ENCODE results near the gene NBAS. TPM values are rescaled to one million over a fixed set of nuclear protein-coding genes. Genes with fewer than 3 reads are reported as not detected.

NBAS gene
- total RNA-seq, 4 donors from 2014 or later: 27.3 to 43.6 (median 28.4) TPM

GRCh38 chr2:15492773-15493325 is 68.3 kb downstream of the NBAS start:
- Histone ChIP-seq H3K9me3 (no peaks in the 10 kb centered on the region), H3K4me3 (no peak overlapping the region), H3K27me3 (no peaks in the 10 kb centered on the region), H3K4me1 (peaks cover 0 to 16% of the 10 kb centered on the region in 2 donors), H3K36me3 (peaks cover 0 to 4% of the 10 kb centered on the region in 2 donors), H3K27ac (no peak overlapping the region)
- DNase-seq: no peak
- in situ Hi-C loops (cut with MboI; ENCODE audit: low sequenced_read_pairs in 4 of 4) (no loop called here), intact Hi-C loops (cut with DNase I; ENCODE audit: low total_unique reads) (no loop called here)
- TF ChIP-seq CTCF (IDR thresholded peaks at IDR 0.05 in 4 of 5, conservative IDR thresholded peaks at IDR 0.05 in 1 of 5): no peak
- TF ChIP-seq POLR2A (IDR thresholded peaks at IDR 0.05): no peak
- ATAC-seq: no peak

- H3K36me3 ChIP-seq: peaks cover 0 to 21% of the 10 kb centered on the region in 2 donors
- in situ Hi-C loops (cut with MboI; ENCODE audit: low sequenced_read_pairs in 4 of 4): no loop called here
Observed at GRCh38 chr2:15486770-15487169, 74.4 kb downstream of the NBAS start.

GRCh38 chr2:15485949-15486348 is 75.2 kb downstream of the NBAS start:
- TF ChIP-seq CTCF (IDR thresholded peaks at IDR 0.05 in 4 of 5, conservative IDR thresholded peaks at IDR 0.05 in 1 of 5) (no peak), POLR2A (IDR thresholded peaks at IDR 0.05) (no peak)
- Histone ChIP-seq H3K27ac (no peak overlapping the region), H3K27me3 (no peaks in the 10 kb centered on the region), H3K4me1 (no peaks in the 10 kb centered on the region), H3K9me3 (no peaks in the 10 kb centered on the region), H3K36me3 (peaks cover 0 to 23% of the 10 kb centered on the region in 2 donors), H3K4me3 (no peak overlapping the region)
- no peak for DNase-seq
- in situ Hi-C loops (cut with MboI; ENCODE audit: low sequenced_read_pairs in 4 of 4): no loop called here
- ATAC-seq: no peak
- intact Hi-C loops (cut with DNase I; ENCODE audit: low total_unique reads): no loop called here

More at GRCh38 chr2:15486770-15487169, 74.4 kb downstream of the NBAS start:
- no peak for DNase-seq
- no peak for TF ChIP-seq POLR2A (IDR thresholded peaks at IDR 0.05)
- no peak for TF ChIP-seq CTCF (IDR thresholded peaks at IDR 0.05 in 4 of 5, conservative IDR thresholded peaks at IDR 0.05 in 1 of 5)
- no peak for ATAC-seq
- Histone ChIP-seq H3K4me3 (no peak overlapping the region), H3K9me3 (no peaks in the 10 kb centered on the region), H3K27ac (no peak overlapping the region), H3K4me1 (no peaks in the 10 kb centered on the region), H3K27me3 (no peaks in the 10 kb centered on the region)
- intact Hi-C loops (cut with DNase I; ENCODE audit: low total_unique reads): no loop called here

GRCh38 chr2:15481000-15481399 is 80.1 kb downstream of the NBAS start:
- no peak for DNase-seq
- Histone ChIP-seq H3K27me3 (no peaks in the 10 kb centered on the region), H3K36me3 (peaks cover 0 to 11% of the 10 kb centered on the region in 2 donors), H3K27ac (no peak overlapping the region), H3K4me3 (no peak overlapping the region), H3K9me3 (no peaks in the 10 kb centered on the region), H3K4me1 (no peaks in the 10 kb centered on the region)
- TF ChIP-seq CTCF (IDR thresholded peaks at IDR 0.05 in 4 of 5, conservative IDR thresholded peaks at IDR 0.05 in 1 of 5): no peak
- no peak for TF ChIP-seq POLR2A (IDR thresholded peaks at IDR 0.05)
- intact Hi-C loops (cut with DNase I; ENCODE audit: low total_unique reads): no loop called here
- in situ Hi-C loops (cut with MboI; ENCODE audit: low sequenced_read_pairs in 4 of 4): no loop called here
- ATAC-seq: no peak

GRCh38 chr2:15480552-15480951 is 80.6 kb downstream of the NBAS start:
- TF ChIP-seq CTCF (IDR thresholded peaks at IDR 0.05 in 4 of 5, conservative IDR thresholded peaks at IDR 0.05 in 1 of 5): no peak
- H3K4me3 ChIP-seq: no peak overlapping the region
- H3K4me1 ChIP-seq: no peaks in the 10 kb centered on the region
- no peak overlapping the region for H3K27ac ChIP-seq
- in situ Hi-C loops (cut with MboI; ENCODE audit: low sequenced_read_pairs in 4 of 4) (no loop called here), intact Hi-C loops (cut with DNase I; ENCODE audit: low total_unique reads) (no loop called here)
- ATAC-seq (no peak), DNase-seq (no peak)
- no peaks in the 10 kb centered on the region for H3K27me3 ChIP-seq
- no peaks in the 10 kb centered on the region for H3K9me3 ChIP-seq
- H3K36me3 ChIP-seq: peaks cover 0 to 11% of the 10 kb centered on the region in 2 donors
